Activated T-helper 9 cell treated with anti-CD3 and anti-CD28 coated beads, Interleukin-2, amount 50 U/mL, for 16 hours (primary cell): ENCODE data around the gene NR0B1.

ENCODE experiments used
- DNase-seq: peaks from one replicate; pipeline ENCODE4 v3.0.0-alpha.2; 2020; ENCODE audit warnings: low read depth

The NR0B1 gene, protein sequence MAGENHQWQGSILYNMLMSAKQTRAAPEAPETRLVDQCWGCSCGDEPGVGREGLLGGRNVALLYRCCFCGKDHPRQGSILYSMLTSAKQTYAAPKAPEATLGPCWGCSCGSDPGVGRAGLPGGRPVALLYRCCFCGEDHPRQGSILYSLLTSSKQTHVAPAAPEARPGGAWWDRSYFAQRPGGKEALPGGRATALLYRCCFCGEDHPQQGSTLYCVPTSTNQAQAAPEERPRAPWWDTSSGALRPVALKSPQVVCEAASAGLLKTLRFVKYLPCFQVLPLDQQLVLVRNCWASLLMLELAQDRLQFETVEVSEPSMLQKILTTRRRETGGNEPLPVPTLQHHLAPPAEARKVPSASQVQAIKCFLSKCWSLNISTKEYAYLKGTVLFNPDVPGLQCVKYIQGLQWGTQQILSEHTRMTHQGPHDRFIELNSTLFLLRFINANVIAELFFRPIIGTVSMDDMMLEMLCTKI

DNA sequence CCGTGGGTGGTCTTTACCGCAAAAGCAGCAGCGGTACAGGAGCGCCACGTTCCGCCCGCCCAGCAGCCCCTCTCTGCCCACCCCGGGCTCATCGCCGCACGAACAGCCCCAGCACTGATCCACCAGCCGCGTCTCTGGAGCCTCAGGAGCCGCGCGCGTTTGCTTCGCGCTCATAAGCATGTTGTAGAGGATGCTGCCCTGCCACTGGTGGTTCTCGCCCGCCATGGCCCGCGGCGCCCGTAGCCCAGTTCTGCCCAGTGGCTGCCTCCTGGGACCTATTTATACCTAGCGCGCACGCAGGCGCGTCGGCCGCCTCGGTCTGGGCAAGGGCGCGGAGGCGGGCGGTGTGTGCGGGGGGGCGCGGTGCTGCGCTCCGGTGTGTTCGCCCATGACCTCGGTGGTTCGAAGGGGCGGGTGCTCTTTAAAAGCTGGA lies at the start of gene NR0B1:
TSS of gene NR0B1 (minus strand) at position 252 of the 433 bp plus-strand sequence. CDS start at position 225, 27 bp downstream.
- no peak for DNase-seq

DNA sequence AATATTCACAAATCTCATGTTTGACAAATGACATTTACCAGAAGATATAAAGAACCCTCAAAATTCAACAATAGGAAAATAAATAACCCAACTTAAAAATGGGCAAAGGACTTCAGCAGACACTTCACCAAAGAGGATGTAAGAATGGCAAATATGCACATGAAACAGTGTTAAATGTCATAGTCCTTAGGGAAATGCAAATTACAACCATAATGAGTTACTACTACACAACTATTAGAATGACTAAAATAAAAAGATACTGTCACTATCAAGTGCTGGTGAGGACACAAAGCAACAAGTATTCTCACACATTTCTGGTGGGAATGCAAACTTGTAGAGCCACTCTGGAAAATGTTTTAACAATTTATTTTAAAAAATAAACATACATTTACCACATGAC lies 40.8 kb upstream of the NR0B1 start:
- no peak for DNase-seq

DNA sequence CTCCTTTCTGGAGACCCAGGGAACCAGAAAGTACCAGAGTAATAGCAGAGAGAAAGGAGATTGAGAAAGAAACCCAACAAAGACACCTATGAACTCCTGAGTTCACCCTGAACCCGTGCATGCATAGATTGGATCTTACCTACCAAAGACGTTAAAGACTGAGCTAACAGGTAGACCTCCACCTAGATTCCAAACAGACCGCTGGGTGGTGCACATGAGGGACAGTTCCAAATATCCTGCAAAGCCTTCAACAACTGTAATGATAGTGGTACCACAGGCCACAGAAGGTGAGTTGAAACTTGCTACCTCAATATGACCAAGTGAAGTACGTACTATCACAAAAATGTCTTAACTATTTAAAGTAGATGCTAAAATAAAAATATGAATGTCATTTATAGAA lies 34.0 kb upstream of the NR0B1 start:
- DNase-seq: no peak

DNA sequence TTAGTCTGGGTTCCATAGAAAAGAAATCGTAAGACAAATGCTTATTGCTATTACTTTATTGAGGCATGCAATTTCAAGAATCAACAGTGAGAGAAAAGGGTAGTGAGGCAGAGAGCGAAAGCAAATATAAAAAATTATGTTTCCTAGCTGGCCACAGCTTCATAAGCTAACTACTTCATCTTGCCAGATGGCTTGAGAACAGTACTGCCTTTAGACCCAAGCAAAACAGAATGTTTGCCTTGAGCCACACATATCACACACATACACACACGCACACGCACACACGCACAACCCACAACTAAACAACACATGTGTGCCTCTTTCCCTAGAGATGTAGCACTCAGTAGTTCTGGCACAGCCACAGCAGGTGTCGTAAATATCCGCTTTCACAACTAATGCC lies 31.6 kb upstream of the NR0B1 start:
- DNase-seq: no peak

DNA sequence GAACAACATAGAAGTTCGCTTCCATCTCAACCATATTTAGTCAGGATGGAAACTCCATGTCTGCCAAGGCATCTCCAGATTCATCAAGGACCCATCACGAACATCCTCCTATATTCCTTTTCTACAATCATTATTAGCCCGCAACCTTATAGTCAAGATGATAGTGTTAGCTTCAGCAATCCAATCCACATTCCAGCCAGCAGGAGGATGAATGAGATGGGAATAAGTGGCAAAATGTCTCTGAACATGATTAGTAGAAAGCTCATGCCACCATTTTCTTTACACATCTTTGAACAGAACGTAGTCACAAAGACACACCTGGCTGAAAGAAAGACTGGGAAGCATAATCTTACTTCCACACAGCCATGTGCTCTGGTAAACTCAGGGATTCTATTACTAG lies 18.6 kb upstream of the NR0B1 start:
- no peak for DNase-seq

DNA sequence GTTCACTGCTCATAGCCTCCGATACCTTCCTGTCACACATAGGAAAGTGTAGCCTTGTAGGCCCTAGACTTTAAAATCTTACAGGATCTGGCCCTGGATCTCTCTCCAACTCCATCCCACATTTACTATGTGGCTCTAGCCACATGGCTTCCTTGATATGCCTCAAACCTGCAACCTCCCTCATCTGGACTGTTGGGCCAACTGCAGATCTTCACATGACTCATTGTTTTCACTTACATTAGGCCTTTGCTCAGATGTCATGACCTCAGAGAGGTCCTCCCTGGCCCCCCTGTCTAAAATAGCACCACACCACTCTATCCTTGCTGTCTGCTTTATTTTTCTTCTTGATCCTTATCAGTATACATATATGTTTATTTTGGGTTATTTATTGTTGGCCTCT lies 8.1 kb upstream of the NR0B1 start:
- no peak for DNase-seq

DNA sequence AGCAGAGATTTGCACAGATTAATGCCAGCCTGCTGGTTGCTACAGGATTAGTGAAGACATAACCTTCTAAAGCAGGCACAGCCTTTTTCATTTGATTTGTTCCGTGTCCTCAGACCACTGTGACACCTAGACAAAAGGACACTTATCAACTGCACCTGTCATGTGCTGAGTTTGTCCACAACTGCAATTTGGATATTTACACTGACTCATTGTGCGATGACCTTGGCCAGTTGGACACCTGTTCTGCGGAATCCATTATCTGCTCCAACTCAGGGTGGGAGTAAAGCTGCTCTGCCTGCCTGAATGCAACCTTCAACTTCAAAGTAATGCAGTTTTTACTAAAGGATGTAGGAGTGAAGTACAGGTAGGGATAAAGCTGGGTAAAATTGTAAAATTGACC lies 4.1 kb upstream of the NR0B1 start:
- no peak for DNase-seq

DNA sequence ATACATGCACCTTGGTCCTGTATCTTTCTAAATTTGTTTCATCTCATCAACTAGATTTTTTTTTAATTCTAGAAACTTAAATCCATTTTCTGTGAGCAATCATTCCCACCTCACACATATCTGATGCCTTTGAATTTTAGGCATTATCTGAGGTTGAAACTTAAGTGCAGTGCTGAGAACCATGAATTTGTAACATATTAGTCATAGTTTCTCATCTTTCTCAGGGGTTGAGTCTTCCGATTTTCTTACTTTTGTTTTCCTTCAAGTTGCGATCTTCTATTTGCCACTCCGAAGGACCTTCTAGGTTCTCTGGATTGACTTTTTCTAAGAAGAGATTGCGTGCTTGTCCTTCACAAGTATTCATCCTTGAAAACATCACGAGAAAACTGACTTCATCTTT lies 3.7 kb upstream of the NR0B1 start:
- DNase-seq: no peak

DNA sequence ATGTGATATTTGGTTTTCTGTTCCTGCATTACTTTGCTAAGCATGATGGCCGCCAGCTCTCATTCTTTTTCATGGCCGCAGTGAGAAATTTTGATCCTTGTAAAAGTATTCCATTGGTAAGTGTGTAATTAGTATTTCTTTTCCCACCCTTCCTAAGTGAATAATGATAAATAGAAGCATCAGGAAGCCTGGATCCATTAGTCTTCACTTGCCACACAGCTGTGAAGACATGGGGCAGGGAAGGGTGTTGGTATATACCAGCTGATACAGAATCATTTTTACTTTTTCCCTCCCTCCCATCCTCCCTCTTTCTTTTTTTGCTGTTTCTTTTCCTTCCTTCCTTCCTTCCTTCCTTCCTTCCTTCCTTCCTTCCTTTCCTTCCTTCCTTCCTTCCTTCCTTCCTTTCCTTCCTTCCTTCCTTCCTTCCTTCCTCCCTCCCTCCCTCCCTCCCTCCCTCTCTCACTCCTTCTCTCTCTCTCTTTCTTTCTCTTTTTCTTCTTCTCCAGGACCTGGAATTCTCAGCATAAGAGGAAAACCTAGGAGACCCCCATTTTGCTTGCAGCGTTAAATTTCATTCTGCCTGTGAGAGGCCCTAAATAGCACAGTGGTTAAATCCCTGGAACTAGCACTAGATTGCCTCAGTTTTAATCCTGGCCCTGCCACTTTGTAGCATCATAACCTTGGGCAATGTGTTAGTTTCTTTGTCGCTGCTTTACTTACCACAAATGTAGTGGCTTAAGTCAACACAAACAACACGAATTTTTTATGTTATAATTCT lies 1.4 kb upstream of the NR0B1 start:
- no peak for DNase-seq

DNA sequence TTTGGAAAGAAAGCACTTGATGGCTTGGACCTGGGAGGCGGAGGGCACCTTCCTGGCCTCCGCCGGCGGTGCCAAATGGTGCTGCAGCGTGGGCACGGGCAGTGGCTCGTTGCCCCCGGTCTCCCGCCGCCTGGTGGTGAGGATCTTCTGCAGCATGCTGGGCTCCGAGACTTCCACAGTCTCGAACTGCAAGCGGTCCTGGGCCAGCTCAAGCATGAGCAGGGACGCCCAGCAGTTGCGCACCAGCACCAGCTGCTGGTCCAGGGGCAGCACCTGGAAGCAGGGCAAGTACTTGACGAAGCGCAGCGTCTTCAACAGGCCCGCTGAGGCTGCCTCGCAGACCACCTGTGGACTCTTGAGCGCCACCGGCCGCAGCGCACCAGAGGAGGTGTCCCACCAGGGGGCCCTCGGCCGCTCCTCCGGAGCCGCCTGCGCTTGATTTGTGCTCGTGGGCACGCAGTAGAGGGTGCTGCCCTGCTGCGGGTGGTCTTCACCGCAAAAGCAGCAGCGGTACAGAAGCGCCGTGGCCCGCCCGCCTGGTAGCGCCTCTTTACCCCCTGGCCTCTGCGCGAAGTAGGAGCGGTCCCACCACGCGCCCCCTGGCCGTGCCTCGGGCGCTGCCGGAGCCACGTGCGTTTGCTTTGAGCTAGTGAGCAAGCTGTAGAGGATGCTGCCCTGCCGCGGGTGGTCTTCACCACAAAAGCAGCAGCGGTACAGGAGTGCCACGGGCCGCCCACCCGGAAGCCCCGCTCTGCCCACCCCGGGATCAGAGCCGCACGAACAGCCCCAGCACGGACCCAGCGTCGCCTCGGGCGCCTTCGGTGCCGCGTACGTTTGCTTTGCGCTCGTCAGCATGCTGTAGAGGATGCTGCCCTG lies 689 bp downstream of the NR0B1 start:
- DNase-seq: no peak

DNA sequence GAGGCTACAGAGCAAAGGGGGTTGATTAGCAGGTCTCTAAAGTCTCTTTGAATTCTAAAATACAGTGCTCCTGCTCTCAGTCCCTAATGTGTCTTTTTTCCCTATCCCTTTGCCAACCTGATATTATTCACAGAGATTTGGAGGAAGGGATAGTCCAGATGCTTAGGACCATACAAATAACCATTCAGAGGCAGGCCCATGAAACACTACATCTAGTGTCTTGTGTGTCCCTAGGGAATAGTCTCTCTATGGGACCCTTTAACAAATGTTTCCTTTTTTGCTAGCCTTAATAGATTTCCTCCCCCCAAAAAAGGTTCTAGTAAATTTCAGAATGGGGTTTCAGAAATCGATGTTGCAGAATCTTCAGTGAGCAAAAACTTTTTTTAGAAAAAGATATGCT lies 1.7 kb downstream of the NR0B1 start:
- no peak for DNase-seq

DNA sequence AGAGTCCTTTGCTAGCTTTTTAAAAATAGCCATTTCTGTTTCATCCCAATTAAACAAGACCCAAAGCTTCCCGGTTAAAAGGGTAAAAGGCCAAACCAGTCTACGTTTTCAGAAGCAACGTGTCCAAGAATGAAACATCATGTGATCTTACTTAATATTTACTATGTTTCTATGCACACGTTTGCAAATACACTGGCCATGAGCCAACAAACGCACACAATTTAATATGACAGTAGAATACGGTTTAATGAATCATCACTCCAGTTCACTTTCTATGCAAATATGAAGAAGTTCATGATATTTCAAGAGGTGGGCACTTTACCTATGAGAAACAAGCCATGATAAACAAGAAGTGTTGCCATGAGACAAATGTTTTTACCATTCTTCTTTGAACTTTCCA lies 4.3 kb downstream of the NR0B1 start:
- DNase-seq: no peak

DNA sequence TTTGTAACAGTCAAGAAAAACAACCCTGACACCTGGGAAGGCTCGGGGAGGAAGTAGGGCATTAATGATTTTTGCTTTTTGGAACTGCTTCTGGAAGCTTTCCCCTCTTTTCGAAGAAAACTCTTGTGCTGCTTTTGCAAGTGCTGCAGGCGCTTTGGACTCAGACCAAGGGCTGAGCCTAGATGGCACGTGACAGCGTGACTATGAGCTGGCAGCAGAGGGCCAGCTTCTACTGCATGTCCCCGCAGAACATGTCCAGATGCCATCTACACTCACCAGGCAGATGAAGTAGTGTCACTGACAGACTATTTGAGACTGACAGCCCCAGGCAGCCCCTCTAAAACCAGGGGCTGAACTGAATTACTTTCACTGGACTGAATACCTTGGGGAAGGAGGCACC lies 6.2 kb downstream of the NR0B1 start:
- DNase-seq: no peak

DNA sequence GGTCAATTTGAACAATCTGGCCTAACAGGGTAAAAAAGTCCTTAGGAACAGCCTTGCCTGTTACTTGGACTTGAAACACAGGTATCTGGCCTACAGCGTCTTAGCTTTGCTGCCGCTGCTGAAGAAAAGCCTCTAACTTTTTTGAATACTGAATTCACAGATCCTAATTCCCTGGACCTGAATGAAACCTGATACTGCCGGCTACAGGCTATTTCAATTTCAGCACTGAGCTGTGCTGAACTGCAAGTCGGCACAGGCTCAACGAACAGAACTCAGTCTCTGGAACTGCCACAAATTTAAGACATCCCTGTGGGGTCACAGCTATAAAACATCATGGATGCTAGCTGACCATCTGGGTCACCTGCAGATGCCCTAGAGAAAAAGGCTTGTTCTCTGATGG lies 7.2 kb downstream of the NR0B1 start:
- no peak for DNase-seq

DNA sequence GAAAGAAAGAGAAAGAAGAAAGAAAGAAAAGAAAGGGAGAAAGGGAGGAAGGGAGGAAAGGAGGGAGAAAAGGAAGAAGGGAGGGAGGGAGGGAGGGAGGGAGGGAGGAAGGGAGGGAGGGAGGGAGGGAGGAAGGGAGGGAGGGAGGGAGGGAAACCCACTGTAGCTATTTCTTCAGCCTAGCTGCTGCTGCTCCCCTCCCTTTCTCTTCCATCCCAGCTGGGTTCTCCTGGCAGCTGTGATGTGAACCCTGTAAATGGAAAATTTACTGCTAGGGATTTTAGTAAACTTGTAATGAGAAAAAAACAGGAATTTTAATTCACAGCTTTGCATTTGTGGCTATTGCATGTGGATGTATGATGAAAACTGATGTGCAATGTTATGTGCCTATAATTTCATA lies 8.0 kb downstream of the NR0B1 start:
- no peak for DNase-seq

DNA sequence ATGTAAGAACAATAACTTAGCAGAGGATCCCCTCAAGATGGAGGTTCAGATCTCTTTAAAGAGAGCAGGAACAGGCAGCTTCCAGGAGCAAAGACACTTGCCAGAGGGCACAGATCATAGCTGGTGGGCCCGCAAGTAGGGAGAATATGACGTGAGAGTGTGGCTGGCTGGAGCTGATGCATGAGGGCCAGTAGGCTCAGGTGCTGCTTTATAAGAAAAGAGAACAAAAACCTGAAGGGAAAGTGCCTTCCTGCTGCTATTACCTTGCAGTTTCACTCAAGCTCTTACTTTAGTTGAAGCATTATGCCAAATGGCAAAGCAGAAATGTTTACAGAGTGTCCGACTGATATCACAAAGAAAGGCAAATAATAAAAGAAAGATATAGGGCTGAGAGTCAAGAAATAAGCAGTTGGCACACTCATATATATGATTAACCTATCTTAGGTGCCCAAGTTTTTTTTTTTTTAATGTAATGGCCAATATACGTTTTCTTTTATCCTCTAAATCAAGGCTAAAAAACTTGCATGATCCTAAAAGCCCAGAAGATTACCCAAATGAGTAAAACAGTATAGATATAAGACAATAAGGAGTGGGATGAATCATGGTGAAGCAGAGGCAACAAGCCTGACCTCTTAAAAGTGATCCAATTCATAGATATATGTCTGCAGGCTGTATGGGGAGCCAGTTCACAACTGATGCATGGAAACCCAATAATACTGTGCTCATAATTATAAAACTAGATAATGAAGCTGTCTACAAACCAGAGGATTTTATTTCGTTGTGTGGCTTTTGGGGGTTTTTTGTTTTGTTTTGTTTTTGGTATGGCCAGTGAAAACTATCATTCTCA lies 12.6 kb downstream of the NR0B1 start:
- DNase-seq: no peak

DNA sequence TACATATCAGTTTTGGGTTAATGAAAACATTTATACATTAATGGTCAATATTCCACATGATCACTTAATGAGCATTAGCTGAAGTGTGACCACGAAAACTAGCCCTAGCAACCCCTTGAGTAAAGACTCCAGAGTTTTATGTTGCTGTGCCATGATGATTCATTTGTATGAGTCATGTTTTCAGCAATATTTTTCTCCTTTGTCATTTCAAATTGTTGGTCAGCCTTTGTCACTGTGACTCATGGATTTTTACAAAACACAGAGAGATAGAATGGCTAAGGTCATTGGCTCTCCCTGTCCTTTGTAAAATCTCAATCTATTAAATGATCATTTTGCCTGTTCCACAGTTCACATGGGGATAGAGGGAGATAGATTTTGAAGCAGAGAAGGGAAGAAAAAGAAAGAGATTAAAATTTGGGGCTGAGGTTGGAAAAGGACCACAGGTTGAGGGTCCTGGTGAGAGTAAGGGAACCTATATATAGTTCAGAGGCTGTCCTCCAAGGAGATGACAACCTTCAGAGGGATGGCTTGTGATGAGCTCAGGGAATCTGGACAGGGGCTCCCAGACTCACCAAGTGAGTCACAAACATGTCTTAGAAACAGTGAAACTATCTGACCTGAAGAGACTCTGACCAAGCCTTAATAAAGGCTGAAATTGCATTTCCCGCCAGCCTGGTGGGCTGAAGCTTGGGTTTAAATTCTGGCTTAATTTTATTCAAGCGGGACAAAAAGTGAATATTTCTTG lies 25.6 kb downstream of the NR0B1 start:
- no peak for DNase-seq

DNA sequence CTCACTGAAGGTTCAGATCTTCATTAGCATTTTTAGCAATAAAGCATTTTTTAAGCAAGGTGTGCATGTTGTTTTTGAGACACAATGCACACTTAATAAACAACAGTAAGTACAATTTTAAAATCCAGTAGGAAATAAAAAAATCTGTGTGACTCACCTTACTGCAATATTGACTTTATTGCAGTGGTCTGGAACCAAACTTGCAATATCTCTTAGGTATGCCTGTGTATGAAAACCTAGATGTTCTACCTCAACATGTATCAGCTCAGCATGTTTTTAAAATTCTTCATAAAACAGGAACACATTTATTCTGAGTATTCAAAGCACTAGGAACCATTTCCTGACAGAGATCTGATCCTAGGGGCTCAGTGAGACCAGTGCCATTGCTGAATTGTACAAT lies 26.7 kb downstream of the NR0B1 start:
- no peak for DNase-seq

DNA sequence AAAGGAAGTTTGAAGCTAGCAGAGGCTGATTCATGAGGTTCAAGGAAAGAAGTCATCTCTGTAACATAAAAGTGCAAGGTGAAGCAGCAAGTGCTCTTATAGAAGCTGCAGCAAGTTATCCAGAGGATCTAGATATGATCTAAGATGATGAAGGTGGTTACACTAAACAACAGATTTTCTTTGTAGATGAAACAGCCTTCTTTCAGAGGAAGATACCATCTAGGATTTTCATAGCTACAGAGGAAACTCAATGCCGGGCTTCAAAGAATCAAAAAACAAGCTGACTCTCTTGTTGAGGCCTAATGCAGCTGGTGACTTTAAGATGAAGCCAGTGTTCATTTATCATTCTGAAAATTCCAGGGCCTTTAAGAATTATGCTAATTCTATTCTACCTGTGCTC lies 28.8 kb downstream of the NR0B1 start:
- DNase-seq: no peak

DNA sequence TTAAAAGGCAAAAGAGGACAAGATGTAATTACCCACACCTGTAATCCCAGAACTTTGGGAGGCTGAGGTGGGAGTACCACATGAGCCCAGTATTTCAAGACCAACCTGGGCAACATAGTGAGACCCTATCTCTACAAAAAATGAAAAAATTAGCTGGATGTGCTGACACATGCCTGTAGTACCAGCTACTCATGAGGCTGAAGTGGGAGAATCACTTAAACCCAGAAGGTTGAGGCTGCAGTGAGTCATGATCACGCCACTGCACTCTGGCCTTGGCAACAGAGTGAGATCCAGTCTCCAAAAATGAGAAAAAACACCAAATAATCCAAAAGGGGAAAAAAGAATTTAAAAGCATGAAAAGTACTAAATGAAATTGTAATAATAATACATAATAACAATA lies 30.8 kb downstream of the NR0B1 start:
- DNase-seq: no peak

DNA sequence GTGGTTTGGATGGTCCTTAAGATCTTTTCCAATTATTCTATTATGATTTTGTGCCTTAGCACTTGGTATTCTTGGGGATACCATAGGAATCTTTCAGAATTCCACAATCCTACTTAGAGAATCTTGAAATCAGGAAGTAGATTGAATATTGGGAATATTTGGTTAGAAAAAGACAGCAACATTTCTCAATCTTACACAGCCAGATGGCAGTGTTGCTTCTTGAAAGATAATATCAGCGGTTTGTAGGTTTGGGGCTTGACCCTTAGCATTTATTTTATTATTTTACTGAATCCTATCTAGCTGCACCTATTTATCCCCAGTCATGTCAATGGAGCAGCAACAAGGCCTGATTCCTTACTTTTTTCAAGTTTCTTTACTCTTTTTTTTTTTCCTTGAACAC lies 33.7 kb downstream of the NR0B1 start:
- DNase-seq: no peak
